Adipose tissue (tissue), 3 donors: ENCODE data around the gene GJA1. TPM values are rescaled to one million over a fixed set of nuclear protein-coding genes. Genes with fewer than 3 reads are reported as not detected.
"Not testable (repeated sequence)": the region's sequence is repeated elsewhere in the genome, so short reads cannot be mapped to it uniquely, and the experiment has no call there.

Experiments used
- H3K27ac ChIP-seq: one replicate; pipeline ENCODE4 v1.5.1; 2013; ENCODE audit warnings: low read depth, low read length
- WGBS, 3 donors: extraction: QIAGEN DNeasy Blood & Tissue Kit; methylation state at CpG; one replicate each; pipeline ENCODE4 v1.1.7; 2013; 5-methylcytosine and 5-hydroxymethylcytosine counted together
- polyA plus RNA-seq, 3 donors: library from polyadenylated mRNA; stranded (reverse); fragments of 200-250 nt; gene quantifications; one replicate each; pipeline ENCODE4 v1.2.3, GENCODE V29; 2013
- donor health status: healthy with polysubstance abuse.
- donor health status: Bipolar disorder and iron deficiency.
- donor health status: healthy.

Gene GJA1
- polyA plus RNA-seq, 3 donors: 10.8 to 125 (median 35.4) TPM

DNA sequence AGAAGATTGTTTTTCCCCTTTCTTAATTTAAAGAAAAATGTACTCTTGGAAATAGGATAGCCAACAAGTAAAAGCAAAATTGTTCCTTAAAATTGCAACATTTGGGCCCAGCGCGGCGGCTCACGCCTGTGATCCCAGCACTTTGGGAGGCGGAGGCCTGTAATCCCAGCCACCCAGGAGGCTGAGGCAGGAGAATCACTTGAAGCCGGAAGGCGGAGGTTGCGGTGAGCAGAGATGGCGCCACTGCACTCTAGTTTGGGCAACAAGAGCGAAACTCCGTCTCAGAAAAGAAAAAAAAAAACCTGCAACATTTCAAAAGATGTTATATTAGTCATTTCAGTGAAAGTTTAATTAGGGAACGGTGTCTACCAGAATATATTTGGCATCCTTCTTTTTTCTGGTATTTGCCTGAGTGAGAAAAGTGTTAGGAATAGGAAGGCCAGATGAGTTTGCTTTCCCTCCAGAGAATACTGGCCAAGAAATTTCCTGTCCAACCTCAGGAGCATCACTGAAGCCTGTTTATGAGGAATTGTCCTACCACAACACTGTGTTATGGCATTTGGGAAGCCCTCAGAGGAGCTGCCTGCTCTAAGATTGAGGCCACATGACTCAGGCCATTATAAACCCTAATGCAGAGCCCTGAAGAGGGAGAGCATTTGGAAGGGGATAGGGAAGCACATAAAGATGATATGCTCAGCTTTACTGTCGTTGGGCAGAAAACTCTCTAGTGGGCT is 1.2 kb upstream of the GJA1 start:
- peak overlapping the region; percentile 66 for H3K27ac ChIP-seq
- WGBS, 3 donors: 90 to 93% (median 92%) methylated on average over 13 of the region's 13 CpGs

DNA sequence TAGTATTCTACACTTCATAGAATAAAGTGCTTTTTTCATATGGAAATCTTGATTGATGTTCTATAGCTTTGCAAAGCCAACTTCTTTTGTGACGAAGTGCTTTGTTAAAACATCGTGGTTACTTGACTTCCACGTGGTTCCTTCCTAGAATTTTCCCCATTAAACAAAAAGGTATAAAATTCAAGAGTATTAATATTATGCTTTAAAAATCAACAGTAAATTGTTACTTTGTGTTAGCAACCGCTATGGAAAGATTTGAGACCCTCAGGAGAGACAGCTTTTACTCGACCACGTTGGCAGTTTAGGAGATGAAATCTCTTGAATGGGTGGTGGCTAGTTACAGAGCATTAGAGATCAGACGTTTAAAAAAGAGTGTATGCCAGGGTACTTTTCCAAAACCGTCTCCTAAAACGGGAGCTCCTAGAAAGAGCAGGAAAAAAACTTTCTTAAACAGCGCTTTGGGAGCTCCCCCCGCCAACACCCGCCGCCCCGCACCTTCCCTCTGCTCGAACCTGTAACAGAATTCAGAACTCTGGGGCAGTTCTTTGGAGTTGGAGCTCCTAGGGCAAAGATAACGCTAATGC is 920 bp downstream of the GJA1 start:
- 1 to 9% (median 3%) methylated on average over 16 of the region's 16 CpGs for WGBS, 3 donors
- H3K27ac ChIP-seq: peak overlapping the region; percentile 72

DNA sequence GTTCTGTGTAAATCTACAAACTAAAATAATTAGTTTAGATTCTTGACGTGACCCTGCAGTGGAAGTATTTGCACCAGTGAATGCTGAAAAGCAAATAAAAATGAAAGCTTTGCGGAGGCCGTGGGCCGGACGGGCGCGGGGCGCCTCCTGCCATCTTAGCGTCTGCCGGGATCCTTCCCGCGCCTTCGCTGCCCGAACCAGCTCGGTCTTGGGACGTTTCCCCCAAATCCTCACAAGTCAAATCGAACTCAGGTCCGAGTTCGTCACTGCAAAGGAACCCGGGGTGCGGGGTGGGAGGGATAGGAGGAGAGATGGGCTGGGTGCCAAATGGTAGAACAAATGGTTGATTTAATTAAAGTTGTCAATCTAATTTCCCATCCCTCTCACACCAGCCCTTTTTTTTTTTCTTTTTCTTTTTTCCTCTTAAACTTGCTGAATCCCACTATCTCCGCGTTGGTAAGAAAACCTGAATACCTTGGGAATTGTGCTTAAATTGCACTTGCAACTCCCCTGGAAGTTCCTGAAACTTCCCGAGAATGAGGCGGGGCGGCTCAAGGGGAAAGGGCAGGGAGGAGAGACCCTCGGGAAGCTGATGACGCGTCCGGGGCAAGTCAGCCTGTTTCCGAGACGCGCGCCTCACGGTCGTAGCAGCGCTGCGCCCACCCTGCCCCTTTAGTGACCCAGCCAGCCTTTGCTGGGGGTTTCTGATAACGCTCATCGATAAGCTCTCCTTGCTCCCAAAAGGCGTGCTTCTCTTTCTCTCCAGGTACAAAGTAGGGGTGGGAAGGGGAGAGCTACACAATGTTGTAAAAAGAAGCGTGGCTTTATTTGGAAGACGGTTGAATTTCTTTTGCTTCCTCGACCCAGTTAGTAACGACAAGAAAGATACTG is 1.8 kb downstream of the GJA1 start:
- peak overlapping the region; percentile 86 for H3K27ac ChIP-seq
- WGBS, 3 donors: 0 to 1% (median 1%) methylated on average over 44 to 45 of the region's 45 CpGs

DNA sequence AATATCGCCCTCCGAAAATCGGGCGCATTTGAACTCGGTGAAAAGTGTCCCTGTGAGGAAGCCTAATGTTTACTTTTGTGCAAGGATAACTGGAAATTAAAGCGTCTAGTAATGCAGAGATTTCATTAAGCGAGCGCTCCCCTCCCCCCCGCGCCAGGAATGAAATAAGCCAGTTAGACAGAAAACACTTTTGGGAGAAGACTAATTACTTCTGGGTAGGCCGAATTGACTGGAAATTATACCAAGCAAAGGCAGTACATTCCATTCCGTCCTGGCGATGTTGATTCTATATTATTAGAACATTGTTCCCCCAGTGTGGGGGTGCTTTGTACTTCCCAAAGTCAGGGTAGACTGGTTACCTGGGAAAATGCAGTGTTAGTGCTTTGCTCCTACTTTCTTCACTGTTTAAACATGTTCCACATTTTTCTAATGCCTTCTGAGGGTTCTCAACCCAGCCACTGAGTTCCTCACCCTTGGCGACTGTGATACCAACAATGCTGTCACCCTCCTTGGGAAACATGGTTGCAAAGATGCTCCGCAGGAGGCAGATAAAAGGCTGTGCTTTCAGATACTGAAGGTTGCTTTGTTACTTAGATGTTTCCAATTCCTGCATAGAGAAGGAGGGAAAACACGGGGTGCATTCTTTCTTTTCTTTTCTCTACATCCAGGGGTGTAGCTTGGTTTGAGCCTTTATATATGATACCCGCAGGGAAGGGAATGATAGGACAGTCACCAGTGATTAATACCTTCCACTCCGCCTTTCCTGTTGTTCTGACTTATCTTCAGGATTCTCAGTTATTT is 2.6 kb downstream of the GJA1 start:
- WGBS, 3 donors: 14 to 17% (median 16%) methylated on average over 18 of the region's 18 CpGs
- peak overlapping the region; percentile 86 for H3K27ac ChIP-seq

DNA sequence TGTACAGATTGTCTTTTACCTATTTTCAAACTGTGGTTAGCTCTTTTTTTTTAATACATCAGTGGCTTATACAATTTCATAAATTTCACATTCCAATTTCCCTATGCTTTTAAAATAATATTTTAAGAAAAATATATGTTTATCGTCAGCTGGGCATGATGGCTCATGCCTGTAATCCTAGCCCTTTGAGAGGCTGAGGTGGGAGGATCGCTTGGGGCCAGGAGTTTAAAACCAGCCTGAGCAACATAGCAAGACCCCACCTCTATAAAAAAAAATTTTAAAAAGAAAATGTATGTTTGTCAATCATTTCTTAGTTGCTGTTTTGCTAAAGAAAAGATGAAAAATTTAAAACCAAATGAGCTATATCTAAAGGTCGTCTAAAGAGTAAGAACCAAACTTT is 3.4 kb downstream of the GJA1 start:
- WGBS, 3 donors: 72 to 82% (median 76%) methylated on average over 3 of the region's 3 CpGs
- H3K27ac ChIP-seq: no peak overlapping the region

DNA sequence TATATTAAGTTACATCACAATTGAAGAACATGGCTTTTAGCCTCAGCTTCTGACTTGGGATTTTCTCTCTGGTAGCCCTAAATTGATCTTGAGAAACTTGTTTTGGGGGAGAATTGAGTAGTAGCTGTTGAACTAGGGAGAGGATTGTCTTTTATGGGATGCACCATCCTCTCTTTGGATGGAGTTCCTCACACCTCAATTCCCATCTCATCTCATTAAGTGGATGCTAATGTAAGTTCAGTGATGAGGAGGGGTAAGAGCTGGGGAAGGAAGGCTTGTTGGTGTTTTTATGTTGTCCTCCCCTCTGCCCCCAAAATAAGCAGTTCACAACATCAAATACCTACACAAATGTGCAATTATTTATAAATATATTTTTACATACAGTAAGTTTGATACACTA is 4.0 kb downstream of the GJA1 start:
- H3K27ac ChIP-seq: no peak overlapping the region

DNA sequence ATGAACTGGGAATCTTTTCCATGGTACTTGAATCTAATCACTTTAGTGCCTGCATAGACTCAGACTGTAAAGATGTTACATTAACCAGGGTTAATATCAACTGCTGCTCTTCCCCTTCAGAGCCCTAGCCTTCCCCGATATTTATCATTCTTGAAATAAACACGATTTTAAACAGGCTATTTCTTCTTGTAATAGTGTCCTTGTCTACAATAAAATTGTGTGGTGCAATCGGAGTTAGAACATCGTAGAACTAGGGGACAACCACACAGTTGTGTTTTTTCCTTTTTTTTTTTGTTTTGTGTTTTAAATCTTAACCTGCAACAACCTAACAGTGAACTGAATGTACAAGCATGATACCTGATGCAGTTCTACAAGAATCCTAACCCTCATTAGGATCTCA is 4.5 kb downstream of the GJA1 start:
- 29 to 56% (median 40%) methylated on average over 4 of the region's 4 CpGs for WGBS, 3 donors

DNA sequence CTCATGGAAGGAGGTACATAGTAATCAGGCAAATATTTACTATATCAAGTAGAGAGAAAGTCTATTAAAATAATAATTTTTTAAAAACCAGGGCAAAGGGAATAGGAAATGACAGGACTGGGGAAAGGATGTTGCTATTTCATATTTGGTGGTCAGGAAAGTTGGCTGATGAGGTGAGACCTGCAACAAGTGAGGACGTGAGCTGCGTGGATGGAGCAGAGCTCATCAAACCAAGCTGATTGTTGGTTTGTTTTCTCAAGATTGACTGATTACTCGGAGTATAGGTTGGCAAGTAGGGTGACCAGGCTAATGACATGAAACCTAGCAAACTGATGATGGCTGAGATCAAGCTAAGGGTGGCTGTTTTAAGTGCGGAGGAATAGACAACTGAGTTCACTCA is 6.0 kb downstream of the GJA1 start:
- no peak overlapping the region for H3K27ac ChIP-seq
- WGBS, 3 donors: 67 to 74% (median 67%) methylated on average over 4 of the region's 4 CpGs

More for the DNA sequence above, 4.5 kb downstream of the GJA1 start:
- no peak overlapping the region for H3K27ac ChIP-seq

DNA sequence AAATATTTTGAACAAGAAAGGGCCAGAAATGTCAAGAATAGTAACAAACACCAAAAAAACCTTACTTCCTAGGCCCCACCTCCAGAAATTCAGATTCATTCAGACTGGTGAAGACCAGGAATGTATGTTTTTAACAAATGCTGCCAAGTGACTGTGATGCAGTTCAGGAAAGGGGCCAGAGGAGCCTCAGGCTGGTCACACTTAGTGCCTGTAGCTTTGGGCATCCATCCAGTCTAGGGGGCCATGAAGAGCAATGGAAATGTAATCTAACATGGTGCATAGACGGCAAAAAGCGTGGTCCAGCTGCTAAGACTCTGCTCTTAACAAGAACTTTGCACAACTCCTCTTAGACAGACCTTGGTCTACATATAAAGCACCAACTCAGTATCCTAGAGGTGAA is 7.1 kb downstream of the GJA1 start:
- H3K27ac ChIP-seq: no peak overlapping the region

DNA sequence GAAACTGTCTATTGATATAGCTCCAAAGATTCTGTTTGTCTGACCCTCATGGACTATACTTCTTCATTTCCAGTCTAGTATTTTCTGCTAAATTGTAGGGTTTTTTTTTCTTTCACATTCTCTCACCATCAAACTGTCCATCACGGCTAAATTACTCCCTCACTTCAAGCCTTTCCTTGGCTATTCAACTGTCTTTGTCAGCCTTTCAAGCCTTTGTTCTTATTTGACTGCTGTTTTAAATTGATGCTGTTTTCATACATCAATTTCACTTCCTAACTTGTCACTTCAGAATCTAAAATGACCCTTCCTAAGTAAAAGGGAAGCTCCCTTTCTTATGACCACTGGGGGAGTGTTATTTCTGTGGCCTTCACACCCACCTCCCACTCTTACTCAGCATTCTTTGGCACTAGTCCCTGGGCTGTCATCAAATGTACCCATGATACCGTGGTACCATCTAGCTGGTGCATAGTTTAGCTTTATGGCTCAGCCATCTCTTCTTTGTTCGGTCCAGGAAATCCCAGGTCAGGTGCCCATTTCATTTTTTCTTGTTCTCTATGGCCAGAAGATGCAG is 8.6 kb downstream of the GJA1 start:
- WGBS, 3 donors: 49 to 57% (median 56%) methylated on average over 3 of the region's 3 CpGs
- H3K27ac ChIP-seq: no peak overlapping the region

More for the DNA sequence above, 7.1 kb downstream of the GJA1 start:
- WGBS, 3 donors: 57 to 90% (median 62%) methylated on average over 2 of the region's 2 CpGs

DNA sequence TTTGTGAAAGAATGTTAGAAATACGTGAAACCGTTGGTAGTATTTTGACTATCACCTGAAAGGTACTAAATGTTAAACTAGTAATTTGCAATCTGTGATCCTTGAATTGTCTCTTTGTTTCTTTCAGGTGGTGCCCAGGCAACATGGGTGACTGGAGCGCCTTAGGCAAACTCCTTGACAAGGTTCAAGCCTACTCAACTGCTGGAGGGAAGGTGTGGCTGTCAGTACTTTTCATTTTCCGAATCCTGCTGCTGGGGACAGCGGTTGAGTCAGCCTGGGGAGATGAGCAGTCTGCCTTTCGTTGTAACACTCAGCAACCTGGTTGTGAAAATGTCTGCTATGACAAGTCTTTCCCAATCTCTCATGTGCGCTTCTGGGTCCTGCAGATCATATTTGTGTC is 11.3 kb downstream of the GJA1 start:
- not testable (repeated sequence) for H3K27ac ChIP-seq
- WGBS, 3 donors: 86 to 96% (median 89%) methylated on average over 7 of the region's 7 CpGs

DNA sequence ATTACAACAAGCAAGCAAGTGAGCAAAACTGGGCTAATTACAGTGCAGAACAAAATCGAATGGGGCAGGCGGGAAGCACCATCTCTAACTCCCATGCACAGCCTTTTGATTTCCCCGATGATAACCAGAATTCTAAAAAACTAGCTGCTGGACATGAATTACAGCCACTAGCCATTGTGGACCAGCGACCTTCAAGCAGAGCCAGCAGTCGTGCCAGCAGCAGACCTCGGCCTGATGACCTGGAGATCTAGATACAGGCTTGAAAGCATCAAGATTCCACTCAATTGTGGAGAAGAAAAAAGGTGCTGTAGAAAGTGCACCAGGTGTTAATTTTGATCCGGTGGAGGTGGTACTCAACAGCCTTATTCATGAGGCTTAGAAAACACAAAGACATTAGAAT is 12.3 kb downstream of the GJA1 start:
- 88 to 93% (median 89%) methylated on average over 7 of the region's 7 CpGs for WGBS, 3 donors
- H3K27ac ChIP-seq: not testable (repeated sequence)

DNA sequence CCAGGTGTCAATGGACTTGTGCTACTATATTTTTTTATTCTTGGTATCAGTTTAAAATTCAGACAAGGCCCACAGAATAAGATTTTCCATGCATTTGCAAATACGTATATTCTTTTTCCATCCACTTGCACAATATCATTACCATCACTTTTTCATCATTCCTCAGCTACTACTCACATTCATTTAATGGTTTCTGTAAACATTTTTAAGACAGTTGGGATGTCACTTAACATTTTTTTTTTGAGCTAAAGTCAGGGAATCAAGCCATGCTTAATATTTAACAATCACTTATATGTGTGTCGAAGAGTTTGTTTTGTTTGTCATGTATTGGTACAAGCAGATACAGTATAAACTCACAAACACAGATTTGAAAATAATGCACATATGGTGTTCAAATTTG is 13.1 kb downstream of the GJA1 start:
- WGBS, 3 donors: 89 to 94% (median 93%) methylated on average over 2 of the region's 2 CpGs
- H3K27ac ChIP-seq: not testable (repeated sequence)

DNA sequence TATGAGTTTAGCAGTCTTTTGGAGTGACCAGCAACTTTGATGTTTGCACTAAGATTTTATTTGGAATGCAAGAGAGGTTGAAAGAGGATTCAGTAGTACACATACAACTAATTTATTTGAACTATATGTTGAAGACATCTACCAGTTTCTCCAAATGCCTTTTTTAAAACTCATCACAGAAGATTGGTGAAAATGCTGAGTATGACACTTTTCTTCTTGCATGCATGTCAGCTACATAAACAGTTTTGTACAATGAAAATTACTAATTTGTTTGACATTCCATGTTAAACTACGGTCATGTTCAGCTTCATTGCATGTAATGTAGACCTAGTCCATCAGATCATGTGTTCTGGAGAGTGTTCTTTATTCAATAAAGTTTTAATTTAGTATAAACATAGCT is 13.9 kb downstream of the GJA1 start:
- 87 to 95% (median 90%) methylated on average over 1 of the region's 1 CpG for WGBS, 3 donors
- H3K27ac ChIP-seq: no peak overlapping the region

DNA sequence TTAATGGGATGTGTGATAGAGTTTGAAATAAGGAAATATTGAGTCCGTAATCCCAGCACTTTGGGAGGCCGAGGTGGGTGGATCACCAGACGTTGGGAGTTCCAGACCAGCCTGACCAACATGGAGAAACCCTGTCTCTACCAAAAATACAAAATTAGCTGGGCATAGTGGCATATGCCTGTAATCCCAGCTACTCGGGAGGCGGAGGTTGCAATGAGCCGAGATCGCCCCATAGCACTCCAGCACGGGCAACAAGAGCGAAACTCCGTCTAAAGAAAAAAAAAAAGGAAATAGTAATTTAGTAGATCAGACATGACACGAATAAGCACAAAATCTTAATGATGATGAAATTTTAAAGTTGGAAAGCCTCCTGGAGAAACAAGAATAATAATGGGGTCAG is 14.8 kb downstream of the GJA1 start:
- 92 to 94% (median 93%) methylated on average over 11 of the region's 11 CpGs for WGBS, 3 donors
- H3K27ac ChIP-seq: no peak overlapping the region

DNA sequence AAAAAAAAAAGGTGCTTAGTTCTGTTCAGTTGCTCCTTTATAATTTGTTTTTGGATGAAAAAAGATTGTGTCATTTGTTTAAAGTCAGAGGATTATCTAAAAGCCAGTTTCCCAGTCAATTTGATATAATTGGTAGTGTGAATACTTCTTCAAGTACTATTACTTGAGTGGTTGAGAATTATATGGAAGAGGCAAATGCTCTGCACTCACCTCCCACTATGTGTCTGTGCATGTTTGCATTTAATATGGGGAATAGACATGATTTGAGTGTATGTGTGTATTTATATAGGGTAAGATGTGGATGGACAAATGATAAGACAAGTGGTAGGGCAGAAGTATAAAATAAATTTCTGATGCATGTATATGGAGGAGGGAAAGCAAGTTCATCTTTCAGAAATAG is 15.8 kb downstream of the GJA1 start:
- no peak overlapping the region for H3K27ac ChIP-seq

DNA sequence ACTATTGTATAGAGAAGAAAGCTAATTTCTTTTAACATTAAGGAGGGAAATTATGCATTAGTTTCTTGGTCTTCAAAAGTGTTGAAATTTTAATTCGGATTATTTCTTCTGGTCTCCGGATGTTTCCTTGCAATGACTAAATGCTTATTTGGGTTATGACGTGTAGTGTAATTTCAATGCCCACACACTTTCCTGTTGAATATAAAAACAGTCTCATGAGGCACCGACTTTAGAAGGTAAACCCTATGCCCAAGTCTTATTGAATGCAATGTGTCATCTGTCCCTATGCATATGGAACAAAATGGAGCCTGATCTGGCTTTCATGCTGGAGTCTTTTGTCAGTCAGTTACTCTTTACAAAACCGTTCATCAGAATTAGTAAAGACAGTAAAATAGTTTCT is 17.7 kb downstream of the GJA1 start:
- no peak overlapping the region for H3K27ac ChIP-seq
- WGBS, 3 donors: 86 to 90% (median 87%) methylated on average over 5 of the region's 5 CpGs

DNA sequence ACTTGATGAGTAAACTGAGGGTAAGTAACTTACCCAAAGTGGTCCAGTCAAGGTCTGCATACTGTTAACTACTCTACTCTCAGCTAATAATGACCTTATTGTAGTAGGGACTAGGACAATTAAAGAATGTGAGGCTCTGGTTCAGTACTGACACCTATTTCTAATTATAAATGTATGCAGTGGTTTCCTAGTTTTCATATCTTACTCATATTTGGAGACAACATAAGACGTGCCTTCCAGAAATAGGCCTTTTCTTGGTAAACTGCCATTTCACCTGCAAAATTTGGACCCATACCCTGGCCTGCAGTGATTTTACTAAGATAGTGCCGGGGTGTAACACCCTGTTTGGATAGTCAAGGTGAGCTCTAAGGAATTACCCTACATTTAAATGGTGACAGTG is 24.7 kb downstream of the GJA1 start:
- H3K27ac ChIP-seq: no peak overlapping the region
- 76 to 78% (median 78%) methylated on average over 2 of the region's 2 CpGs for WGBS, 3 donors
